Upper lobe of left lung (tissue), 4 donors: ENCODE measurements around the gene CAPN5.

Experiments
- EP300 ChIP-seq, 4 donors: sonication (generic); formaldehyde crosslinking; IDR thresholded peaks; one replicate each; pipeline ENCODE4 v1.5.1; 2017; ENCODE audit warnings: antibody characterized with exemption in 4 of 4, control low read depth in 2 of 4
- POLR2A ChIP-seq, 4 donors: fragments of 450-650 bp; IDR thresholded peaks; one replicate each; pipeline ENCODE4 v1.5.1; 2016 to 2017; ENCODE audit warnings: antibody characterized with exemption in 4 of 4, mild to moderate bottlenecking in 2 of 4
- TF ChIP-seq, protein P1 (sequence below), 6 experiments: fragments of 450-650 bp in 4 of 6; fragments of 200-600 bp in 2 of 6; sonication (generic) in 2 of 6; IDR thresholded peaks; one replicate each; pipeline ENCODE4 v1.5.1; 2016 to 2019; ENCODE audit warnings: antibody characterized with exemption in 6 of 6

- TF ChIP-seq POLR2A (IDR thresholded peaks at IDR 0.05) (no peak), EP300 (IDR thresholded peaks at IDR 0.05) (no peak)
- TF ChIP-seq, protein P1, sequence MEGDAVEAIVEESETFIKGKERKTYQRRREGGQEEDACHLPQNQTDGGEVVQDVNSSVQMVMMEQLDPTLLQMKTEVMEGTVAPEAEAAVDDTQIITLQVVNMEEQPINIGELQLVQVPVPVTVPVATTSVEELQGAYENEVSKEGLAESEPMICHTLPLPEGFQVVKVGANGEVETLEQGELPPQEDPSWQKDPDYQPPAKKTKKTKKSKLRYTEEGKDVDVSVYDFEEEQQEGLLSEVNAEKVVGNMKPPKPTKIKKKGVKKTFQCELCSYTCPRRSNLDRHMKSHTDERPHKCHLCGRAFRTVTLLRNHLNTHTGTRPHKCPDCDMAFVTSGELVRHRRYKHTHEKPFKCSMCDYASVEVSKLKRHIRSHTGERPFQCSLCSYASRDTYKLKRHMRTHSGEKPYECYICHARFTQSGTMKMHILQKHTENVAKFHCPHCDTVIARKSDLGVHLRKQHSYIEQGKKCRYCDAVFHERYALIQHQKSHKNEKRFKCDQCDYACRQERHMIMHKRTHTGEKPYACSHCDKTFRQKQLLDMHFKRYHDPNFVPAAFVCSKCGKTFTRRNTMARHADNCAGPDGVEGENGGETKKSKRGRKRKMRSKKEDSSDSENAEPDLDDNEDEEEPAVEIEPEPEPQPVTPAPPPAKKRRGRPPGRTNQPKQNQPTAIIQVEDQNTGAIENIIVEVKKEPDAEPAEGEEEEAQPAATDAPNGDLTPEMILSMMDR (IDR thresholded peaks at IDR 0.05): no peak
These were observed 52.2 kb downstream of the CAPN5 start for GRCh38 chr11:77118971-77119370.
